Measurements from ENCODE around the gene KLHL21.
"Not testable (repeated sequence)": the region's sequence is repeated elsewhere in the genome, so short reads cannot be mapped to it uniquely, and the experiment has no call there.

KLHL21 gene

DNA sequence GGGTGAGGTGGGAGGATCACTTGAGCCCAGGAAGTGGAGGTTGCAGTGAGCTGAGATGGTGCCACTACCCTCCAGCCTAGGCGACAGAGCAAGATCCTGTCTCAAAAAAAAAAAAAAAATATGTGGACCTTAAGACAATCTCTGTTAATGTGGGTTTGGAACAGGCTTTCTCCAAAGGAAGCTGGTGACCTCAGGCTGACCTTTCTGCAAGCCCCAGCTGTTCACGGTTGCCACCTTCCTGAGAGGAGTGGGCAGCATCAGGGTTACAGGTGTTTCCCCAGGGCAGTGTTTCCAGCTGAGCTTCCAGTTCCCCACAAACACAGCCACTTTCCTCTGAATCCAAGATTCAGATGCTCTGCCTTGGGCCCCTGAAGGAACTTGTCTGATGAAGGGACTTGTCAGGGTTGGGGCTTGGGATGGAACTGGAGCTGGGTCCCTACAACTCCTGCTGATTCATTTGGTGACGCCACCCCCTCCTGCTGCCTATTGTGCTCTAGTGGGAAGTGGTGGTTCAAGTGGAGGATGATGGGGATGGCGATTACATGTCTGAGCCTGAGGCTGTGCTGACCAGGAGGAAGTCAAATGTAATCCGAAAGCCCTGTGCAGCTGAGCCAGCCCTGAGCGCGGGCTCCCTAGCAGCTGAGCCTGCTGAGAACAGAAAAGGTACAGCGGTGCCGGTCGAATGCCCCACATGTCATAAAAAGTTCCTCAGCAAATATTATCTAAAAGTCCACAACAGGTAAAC, 20.9 kb downstream of the KLHL21 start:
- DNase-seq = no peak

DNA sequence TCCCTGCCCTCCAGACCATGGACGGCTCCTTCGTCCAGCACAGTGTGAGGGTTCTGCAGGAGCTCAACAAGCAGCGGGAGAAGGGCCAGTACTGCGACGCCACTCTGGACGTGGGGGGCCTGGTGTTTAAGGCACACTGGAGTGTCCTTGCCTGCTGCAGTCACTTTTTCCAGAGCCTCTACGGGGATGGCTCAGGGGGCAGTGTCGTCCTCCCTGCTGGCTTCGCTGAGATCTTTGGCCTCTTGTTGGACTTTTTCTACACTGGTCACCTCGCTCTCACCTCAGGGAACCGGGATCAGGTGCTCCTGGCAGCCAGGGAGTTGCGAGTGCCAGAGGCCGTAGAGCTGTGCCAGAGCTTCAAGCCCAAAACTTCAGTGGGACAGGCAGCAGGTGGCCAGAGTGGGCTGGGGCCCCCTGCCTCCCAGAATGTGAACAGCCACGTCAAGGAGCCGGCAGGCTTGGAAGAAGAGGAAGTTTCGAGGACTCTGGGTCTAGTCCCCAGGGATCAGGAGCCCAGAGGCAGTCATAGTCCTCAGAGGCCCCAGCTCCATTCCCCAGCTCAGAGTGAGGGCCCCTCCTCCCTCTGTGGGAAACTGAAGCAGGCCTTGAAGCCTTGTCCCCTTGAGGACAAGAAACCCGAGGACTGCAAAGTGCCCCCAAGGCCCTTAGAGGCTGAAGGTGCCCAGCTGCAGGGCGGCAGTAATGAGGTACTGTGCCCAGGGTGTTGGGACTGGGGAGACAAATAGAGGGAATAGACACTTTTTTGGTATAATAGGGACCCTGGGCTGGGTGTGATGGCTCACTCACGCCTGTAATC, 21.9 kb downstream of the KLHL21 start:
- no peak for DNase-seq

DNA sequence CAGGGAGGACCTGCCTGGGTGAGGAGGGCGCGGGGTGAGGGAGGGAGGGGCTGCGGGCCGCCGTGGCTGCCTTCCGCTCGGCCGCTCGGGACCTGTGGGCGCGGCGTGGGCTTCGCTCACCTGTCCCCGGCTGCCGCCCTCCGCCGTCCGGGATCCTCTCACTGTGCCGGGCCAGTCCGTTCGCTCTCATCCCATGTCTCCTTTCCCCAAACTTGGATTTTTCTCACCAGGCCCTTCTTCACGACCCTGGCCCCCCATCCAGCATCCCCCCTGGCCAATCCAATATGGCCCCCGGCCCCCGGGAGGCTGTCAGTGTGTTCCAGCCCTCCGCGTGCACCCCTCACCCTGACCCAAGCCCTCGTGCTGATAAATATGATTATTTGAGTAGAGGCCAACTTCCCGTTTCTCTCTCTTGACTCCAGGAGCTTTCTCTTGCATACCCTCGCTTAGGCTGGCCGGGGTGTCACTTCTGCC, 22.5 kb downstream of the KLHL21 start:
- DNase-seq = no peak

DNA sequence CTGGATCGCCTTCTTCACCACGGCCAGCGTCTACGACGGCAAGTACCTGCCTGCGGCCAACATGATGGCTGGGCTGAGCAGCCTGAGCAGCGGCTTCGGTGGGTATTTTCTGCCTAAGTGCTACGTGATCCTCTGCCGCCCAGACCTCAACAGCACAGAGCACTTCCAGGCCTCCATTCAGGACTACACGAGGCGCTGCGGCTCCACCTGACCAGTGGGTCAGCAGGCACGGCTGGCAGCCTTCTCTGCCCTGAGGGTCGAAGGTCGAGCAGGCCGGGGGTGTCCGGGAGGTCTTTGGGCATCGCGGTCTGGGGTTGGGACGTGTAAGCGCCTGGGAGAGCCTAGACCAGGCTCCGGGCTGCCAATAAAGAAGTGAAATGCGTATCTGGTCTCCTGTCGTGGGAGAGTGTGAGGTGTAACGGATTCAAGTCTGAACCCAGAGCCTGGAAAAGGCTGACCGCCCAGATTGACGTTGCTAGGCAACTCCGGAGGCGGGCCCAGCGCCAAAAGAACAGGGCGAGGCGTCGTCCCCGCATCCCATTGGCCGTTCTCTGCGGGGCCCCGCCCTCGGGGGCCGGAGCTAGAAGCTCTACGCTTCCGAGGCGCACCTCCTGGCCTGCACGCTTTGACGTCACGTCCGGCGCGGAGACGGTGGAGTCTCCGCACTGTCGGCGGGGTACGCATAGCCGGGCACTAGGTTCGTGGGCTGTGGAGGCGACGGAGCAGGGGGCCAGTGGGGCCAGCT, 23.1 kb downstream of the KLHL21 start, which contains the start of gene ZBTB48:
Gene ZBTB48, plus strand, starts transcription at position 621 of the 745 bp plus-strand sequence. CDS start 616 bp downstream, outside the sequence.
- peak; percentile 73 for DNase-seq

DNA sequence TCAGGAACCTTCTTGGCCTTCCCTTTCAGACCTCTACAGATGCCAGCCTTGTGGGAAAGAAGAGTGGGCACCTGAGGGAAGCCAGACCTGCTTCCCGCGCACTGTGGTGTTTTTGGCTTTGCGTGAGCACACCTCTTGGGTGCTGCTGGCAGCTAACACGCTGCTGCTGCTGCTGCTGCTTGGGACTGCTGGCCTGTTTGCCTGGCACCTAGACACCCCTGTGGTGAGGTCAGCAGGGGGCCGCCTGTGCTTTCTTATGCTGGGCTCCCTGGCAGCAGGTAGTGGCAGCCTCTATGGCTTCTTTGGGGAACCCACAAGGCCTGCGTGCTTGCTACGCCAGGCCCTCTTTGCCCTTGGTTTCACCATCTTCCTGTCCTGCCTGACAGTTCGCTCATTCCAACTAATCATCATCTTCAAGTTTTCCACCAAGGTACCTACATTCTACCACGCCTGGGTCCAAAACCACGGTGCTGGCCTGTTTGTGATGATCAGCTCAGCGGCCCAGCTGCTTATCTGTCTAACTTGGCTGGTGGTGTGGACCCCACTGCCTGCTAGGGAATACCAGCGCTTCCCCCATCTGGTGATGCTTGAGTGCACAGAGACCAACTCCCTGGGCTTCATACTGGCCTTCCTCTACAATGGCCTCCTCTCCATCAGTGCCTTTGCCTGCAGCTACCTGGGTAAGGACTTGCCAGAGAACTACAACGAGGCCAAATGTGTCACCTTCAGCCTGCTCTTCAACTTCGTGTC, 23.9 kb downstream of the KLHL21 start:
- DNase-seq = no peak

DNA sequence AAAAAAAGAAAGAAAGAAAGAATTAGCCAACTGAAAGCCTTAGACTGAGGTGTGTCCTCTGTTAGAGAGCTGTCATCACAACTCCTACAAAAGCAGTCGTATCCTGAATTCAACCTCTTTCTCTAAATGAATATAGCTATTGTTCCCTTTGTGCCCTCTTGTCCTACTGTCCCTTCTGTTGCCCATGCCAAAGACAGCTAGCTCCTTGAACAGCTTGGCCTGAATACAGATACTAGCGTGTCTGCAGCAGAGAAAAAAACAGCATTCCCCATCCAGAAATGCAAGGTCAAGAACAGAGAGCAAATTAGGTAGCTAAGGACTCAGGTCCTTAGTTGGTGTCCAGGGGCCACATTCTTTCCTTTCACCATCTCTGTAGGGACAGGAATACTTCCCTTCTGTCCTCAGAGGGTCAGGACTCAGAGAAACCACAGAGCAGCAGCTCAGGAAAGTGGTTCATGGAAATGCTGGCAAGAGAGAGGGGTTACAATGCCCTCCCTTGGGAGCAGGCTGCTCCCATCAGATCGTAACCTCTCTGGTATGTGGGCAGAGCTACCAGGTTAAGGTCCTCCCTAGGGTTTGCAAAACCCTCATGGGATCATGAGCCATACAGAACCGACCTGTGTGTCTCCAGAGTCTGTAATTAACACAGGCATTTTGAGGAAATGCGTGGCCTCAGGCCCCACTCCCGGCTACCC, 24.7 kb downstream of the KLHL21 start:
- DNase-seq = no peak

DNA sequence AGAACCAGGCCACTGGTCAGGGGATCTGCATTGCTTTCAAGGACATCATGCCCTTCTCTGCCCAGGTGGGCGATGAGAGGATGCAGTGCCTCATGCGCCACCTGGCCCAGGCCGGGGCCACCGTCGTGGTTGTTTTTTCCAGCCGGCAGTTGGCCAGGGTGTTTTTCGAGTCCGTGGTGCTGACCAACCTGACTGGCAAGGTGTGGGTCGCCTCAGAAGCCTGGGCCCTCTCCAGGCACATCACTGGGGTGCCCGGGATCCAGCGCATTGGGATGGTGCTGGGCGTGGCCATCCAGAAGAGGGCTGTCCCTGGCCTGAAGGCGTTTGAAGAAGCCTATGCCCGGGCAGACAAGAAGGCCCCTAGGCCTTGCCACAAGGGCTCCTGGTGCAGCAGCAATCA, 27.9 kb downstream of the KLHL21 start:
- DNase-seq = no peak

DNA sequence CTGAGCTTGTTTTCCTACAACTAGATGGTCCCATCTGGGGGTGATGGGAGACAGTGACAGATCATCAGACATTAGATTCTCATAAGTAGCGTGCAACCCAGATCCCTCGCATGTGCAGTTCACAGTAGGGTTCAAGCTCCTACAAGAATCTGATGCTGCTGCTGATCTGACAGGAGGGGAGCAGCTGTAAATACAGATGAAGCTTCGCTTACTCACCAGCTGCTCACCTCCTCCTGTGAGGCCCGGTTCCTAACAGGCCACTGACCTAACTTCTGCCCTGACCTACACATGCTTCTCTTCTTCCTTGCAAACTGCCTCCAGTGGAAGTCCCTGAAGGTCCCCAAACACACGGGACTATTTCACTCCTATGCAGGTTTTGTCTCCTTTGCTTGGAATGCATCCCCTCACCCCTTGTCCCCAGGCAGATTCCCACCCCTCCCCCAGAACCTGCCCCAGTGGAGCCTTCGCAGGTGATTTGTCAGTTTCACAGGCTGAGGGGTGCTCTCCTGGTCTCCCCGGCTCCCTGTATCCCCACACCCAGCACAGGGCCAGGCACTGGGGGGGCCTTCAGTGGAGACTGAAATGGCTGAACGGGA, 28.5 kb downstream of the KLHL21 start:
- DNase-seq = no peak

DNA sequence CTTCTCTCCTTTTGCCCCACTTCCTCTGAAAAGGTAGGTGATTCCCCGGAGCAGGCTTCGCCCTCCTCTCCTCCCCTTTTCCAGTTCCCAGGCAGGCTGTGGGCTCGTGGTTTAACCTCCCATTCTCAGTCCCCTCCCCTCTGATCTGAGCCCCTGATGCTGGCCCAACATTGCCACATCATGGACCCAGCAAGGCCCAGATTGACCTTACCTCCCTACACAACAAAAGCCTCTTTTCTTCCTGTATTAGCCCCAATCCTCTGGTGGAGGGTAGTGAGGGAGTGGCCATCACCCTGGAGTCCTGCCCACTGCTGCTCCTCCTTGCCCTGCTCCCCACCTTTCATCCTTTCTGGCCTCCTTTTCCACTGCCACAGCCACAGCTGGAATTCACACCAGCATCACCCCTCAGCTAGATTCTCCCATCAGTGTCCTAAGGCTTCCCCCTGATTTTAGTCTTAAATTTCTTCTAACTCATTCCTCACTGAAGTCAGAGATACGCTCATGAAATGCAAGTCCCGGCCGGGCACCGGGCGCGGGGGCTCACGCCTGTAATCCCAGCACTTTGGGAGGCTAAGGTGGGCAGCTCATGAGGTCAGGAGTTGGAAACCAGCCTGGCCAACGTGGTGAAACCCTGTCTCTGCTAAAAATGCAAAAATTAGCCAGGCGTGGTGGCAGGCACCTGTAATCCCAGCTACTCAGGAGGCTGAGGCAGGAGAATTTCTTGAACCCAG, 29.9 kb downstream of the KLHL21 start:
- DNase-seq = no peak

DNA sequence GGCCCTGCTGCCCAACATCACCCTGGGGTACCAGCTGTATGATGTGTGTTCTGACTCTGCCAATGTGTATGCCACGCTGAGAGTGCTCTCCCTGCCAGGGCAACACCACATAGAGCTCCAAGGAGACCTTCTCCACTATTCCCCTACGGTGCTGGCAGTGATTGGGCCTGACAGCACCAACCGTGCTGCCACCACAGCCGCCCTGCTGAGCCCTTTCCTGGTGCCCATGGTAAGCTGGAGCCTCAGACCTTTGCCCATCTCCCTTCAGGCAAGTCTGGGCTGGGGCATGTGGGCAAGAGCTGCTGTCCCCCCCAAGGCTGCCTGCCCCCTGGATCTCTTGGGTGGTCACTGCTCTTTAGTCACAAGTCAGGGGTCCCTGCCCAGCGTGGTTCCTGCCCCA, 31.7 kb downstream of the KLHL21 start:
- DNase-seq = no peak

DNA sequence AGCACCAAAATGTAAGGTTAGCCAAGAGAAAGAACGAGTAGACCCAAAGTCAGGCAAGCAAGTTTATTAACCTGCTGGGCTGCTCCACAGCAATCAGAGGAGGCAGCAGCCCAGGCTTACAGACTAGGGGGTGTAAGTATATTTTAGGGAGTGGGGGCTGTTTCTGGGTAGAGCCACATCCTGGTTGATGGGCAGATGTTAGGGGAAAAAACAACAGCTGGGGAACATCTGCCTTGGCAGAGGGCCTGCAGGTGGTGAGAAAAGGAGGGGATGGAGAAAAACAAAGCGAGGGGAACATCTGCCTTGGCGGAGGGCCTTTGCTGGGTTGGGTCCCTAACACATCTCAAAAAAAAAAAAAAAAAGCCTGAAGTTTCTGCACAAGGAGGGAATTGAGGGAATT, 32.6 kb downstream of the KLHL21 start:
- no peak for DNase-seq

DNA sequence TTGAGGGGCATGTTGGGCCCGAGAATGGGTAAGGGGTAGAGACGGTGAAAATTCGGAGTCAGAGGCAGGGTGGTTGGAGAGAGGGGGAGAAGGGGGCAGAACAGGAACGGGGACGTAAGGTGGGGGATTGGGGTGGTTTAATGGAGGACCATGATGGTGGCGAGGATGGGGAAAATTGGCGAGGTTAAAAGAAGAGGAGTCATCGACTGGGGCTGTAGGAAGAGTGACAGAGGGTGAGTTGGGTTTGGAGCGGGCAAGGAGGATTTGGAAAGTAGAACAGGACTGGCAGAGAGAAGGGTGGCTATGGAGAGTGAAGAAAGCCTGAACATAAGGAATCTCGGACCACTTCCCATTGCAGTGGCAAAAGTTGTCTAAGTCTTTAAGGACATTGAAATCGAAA, 33.6 kb downstream of the KLHL21 start:
- no peak for DNase-seq

DNA sequence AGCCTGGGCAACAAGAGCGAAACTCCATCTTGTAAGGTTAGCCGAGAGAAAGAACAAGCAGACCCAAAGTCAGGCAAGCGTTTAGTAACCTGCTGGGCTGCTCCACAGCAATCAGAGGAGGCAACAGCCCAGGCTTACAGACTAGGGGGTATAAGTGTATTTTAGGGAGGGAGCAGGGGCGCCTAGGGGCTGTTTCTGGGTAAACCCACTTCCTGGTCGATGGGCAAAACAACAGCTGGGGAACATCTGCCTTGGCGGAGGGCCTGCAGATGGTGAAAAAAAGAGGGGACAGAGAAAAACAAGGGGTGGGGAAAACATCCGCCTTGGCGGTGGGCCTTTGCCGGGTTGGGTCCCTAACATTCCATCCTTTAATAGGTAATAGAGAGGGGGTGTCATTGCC, 42.4 kb downstream of the KLHL21 start:
- no peak for DNase-seq

DNA sequence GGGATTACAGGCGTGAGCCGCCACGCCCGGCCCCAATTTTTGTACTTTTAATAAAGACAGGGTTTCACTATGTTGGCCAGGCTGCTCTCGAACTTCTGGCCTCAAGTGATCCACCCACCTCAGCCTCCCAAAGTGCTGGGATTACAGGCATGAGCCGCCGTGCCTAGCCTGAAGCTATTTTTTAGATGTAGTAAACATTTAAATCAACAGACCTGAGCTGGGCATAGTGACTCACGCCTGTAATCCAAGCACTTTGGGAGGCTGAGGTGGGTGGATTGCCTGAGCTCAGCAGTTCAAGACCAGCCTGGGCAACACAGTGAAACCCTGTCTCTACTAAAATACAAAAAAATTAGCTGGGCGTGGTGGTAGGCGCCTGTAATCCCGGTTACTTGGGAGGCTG, 43.5 kb downstream of the KLHL21 start:
- DNase-seq = not testable (repeated sequence)

DNA sequence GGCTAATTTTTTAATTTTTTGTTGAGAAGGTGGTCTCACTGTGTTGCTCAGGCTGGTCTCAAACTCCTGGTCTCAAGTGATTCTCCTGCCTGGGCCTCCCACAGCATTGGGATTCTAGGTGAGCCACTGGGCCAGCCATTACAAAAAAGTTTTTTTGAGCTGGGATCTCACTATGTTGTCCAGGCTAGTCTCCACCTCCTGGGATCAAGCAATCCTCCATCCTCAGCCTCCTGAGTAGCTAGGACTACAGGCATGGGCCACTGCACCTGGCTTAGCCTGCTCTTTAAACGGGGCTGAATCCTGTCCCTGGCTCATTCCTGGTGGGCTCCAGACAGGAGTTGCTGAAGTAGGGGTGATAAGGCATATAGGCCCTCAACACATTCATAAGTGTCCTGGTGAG, 45.1 kb downstream of the KLHL21 start:
- DNase-seq = no peak

DNA sequence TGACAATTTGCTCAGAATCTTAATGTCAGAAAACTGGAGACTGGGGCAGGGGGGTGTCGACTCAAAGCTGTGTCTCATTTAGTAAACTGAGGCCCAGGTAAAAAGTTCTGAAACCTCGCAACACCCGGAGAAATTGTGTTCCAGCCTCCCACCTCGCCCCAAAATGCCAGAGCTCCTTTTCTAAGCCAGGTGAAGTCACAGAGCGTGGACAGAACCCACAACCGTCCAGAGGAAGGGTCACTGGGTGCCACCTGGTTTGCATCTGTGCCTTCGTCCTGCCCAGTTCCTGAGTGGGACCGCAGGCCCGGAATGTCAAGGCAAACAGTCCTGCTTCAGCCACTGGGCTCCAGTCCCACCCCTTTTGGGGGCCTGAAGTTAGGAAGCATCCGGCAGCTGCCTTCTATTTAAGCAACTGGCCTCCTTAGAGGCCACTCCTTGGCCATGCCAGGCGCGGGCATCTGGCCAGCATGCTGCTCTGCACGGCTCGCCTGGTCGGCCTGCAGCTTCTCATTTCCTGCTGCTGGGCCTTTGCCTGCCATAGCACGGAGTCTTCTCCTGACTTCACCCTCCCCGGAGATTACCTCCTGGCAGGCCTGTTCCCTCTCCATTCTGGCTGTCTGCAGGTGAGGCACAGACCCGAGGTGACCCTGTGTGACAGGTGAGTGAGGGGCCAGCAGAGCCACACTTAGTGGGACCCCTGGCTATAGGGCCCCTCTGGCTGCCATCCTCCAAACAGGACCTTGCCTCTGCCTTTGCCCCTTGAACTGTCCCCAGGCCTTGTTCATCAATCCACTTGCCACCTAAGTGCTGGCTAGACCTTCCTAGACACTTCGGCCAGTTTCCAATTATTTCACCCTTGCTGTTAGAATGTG, 47.5 kb downstream of the KLHL21 start, which contains the start of gene TAS1R1:
Gene TAS1R1, plus strand, starts transcription at position 401 of the 872 bp plus-strand sequence. Its CDS starts 67 bp downstream, at position 468.
- DNase-seq = no peak

DNA sequence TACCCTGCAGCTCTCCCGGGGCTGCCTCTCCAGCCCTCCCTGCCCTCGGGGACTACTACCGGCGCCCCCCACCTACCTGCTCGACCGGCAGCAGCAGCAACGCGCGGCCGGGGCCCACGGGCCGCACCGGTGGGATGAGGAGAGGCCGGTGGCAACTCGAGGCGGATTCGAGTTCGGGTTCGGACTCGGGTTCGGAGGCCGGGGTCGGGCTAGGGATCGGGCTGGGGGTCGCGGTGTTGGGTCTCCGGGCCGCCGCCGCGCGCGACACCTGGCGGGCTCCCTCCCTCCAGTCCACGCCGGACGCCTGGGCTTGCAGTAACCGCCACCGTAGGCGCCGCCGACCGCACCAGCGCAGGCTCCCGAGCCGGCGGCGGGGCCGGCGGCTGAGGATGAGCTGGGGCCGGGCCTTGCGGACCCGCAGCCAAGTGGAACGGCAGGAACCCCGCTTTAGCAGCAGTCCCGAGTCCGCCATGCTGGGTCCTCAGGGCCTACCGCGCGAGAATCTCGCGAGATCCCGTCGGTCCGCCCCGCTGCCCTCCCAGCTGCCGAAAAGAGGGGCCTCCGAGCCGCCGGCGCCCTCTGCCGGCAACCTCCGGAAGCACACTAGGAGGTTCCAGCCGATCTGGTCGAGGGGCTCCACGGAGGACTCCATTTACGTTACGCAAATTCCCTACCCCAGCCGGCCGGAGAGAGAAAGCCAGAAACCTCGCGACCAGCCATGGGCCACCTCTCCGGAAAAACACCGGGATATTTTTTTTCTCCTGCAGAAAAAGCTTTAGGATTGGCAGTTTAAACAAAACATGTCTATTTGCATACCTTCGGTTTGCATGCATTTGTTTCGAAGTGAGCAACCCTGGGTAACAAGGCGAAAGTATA, 48.4 kb downstream of the KLHL21 start, which contains the start of gene NOL9:
Gene NOL9, minus strand, starts transcription at position 483 of the 876 bp plus-strand sequence. Its CDS starts 11 bp downstream, at position 472.
- peak; percentile 35 for DNase-seq

DNA sequence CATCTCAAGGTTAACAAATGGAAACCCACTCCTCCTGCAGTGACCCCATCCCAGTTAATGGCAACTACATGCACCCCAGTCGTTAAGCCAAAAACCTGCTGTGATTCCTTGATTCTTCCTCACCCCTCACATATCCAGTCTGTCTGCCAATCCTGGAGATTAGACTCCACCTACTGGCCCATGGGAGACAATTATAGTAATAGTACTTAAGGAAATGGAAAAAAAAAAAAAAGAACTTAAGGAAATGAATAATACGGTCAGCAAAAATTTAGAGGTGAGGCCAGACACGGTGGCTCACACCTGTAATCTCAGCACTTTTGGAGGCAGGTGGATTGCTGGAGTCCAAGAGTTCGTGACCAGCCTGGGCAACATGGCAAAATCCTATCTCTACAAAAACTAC, 55.4 kb downstream of the KLHL21 start:
- no peak for DNase-seq
